HL-60/S4 treated with phorbol 12-myristate 13-acetate at 8.2 ng/mL for 4 days and 3 days (cell line): ENCODE measurements around the gene CLDN9.

ENCODE experiments used
- in situ Hi-C: fragments of 300-500 bp; cut with MboI; formaldehyde crosslinking; loops from 2 replicates; pipeline ENCODE4 v1.15.0; 2022; ENCODE audit warnings: low sequenced_read_pairs

CLDN9 gene

DNA sequence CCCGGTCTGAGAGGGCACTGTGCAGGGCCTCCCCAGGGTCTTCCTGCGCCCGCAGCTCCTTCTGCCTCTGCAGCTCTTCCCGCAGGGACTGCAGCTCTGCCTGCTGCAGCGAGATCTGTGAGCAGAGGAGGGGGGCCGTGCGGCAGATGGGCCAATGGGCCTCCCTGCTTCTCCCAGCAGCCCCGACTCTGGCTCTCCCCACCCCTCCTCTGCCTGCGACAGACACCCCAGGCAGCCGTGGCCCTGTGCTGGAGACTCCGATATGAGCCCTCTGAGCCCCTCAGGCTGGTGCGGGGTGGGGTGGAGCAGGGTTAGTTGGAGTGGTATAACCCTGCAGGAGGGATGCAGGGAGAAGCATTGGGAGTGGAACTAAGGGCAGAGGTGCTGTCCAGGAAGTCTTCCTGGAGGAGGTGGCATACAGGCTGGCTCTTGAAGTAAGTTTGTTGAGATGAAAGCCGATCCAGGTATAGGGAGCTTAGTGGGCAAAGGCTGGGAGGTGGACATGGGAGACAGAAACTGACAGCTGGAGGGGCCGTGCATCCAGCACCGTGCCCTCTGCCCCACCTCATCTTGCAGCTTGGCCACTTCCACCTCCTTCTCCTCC lies 16.1 kb downstream of the CLDN9 start:
- in situ Hi-C loops: no loop called here

DNA sequence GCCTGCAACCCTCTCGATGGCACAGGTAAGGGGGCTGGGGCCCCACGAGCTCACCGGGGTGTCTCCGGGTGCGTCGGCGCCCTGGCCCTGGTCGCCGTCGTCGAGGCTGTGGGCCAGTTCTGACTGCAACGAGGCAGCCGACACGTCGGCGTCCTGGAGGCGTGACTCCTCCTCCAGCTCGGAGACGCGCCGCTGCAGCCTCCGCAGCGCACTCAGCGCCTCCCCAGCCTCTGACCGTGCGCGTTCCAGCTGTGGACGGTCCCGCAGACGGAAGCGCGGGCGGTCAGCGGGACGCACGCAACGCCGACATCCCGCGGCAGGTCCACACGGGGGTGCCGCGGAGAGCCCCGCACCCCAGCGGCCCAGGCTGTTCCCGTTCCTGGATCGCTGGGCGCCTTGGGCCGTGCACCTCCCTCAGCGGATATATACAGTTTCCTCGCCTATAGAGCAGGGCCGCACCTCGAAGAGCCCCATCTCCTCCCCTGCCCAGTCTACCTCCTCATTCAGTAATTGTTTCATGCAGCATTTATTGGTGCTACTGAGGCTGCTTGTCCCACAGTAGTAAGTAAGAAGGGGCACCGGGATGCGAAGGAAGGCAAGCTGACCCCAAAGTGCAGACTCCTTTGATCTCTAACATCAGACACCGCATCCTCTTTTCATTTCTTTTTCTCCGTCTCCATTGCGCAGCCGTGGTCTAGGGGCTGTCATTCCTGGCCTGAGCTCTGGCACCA lies 16.9 kb downstream of the CLDN9 start:
- in situ Hi-C loops: no loop called here

DNA sequence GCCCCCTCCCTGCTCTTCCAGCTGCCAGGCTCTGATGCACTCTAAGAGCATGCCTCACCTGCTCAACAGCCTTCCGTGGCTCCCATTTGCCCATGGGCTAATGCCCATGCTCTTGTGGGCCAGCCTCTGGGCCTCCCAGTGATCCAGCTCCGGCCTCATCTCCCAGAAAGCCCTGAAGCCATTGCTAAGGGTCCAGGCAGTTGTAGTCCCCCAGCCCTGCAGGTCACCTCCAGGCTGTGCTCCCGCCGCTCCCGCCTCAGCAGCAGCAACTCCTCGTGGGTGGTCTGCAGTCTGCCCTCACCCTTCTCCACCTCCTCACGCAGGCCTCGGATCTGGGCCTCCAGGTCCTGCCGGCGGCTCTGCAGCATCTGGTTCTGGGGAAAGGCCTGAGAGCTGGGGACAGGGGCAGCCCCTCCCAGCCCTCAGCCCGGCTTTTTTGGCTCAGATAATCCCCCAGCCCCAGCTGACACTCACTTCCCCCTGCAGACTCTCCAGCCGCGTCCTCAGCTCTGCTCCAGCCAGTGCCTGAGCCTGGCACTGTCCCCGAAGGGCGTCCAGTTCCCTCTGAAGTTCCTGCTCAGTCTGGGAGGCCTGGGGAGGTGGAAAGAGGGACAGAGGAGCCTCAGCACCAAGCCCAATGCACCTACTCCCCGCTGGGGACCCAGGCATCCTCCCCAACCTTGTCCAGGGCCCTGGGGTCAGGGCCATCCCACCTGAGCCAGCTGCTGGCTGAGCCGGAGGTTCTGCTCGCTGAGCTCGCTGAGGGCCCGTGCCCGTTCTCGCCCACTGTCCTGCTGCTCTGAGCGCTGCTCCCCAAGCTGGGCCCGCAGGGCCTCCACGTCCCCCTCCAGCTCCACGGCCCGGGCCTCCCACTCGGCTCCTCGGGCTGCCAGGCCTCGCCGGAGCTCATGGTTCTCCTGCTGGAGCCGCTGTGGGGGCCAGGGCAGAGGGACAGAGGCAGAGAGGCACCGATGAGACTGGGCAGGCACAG lies 17.8 kb downstream of the CLDN9 start:
- in situ Hi-C loops: no loop called here

DNA sequence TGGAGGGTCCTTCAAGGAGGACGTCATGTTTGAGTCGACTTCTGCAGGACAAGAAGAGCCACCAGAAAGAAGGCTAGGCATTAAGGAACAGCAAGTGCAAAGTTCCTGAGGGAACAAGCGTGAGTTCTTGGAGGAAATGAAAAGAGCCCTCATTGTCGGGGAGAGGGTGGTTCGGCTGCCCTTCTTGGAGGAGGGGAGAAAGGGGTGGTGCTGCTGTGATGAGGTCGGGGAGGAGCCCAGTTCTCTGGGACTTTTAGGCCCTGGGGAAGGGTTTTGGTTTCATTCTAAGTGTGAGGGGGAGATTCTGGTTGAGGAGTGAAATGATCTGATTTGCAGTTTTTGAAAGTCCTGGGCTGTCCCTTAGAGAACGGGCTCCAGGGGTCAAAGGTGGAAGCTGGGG lies 19.9 kb downstream of the CLDN9 start:
- in situ Hi-C loops: no loop called here

DNA sequence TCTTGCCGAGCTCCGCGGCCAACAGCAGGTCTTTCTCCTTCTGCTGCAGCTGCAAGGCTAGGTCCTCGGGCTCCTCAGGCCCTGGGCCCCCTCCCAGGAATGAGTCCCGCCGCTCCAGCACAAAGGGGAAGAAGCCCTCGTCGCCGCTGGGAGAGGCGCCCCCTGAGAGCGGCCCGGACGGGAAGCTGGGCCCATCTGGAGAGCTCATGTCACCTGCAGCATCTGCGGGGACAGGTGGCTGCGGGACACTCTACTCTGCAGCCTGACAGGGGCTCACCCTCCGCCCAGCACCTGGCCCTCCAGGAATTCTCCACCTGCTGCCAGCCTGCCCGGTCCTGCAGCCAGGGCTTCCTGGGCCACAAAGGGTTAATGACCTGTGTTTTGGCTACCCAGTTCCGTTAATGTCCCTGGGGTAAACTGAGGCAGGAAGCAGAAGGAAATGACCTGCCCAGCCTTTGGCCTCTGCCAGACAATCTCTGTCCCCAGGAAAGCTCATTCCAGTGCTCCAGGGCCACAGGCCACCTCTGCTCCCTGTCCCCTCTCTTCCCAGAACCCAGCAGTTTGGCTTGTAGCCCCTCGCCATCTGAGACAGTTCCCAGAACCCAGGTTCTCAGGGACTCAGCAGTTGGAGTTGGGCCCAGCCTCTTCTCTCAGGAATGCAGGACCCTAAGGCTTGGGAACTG lies 22.7 kb downstream of the CLDN9 start:
- in situ Hi-C loops: no loop called here

DNA sequence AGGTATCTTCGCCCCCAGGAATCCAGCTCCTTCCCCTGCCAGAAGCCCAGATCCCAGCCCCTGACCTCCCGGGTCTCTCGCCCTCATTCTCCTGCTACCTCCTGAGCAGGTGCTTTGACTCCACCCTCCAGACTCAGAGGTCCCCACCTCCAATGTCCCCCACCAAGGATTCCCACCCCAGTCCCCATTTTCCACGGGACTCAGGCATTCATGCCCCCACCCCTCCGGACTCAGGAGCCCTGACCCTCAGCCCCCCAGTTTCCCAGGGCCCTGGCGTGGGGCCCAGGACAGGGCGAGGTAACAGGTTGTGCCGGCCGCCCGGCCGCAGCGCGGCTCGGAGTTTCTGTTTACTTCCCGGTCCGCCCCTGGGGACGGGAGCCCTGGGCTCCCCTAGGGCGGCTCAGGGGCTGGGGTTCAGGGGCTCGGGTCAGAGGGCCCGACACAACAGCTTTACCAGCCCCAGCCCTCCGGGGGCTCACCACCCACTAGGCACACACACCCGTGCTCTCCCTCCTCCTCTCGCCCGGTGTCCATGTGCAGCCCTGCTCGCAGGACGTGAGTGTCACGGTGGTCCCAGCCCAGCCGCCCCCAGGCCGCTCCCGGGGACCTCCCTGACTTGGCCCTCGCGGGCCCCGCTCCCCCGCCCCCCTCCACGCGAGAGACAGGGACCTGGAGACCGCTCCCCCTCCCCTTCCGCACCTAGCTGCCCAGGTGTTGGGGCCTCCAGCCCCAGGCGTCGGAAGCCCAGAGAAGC lies 23.4 kb downstream of the CLDN9 start:
- in situ Hi-C loops: no loop called here

DNA sequence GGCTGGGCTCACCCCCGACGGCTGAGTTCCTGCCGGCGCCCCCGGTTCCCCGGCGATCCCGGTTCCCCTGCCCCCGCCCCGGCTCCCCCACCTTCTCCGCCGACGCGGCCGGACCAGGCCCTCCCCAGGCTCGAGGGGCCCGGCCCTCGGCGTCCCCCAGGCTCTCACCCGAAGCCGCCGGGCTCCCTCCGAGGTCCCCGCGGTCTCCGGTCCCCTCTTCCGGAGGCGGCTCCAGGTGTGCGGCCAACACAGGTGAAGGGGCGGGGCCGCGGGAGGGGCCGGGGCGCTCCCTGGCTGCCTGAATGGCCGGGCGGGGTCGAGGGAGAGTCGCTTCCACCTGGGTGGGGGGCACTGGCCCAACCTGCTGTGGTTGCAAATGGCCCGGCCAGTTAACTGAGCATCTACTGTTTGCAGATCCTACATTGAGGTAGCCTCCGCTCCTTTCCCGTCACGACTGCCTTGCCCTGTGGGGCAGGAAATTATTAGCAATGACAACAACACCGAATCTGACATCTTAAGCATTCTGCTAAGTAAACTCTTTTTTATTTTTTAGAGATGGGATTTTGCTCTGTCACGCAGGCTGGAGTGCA lies 24.1 kb downstream of the CLDN9 start, which contains the start of gene BICDL2:
BICDL2 (minus strand) TSS at position 219 of the 590 bp plus-strand sequence. CDS start 1,448 bp downstream, outside the sequence.
- in situ Hi-C loops: no loop called here

DNA sequence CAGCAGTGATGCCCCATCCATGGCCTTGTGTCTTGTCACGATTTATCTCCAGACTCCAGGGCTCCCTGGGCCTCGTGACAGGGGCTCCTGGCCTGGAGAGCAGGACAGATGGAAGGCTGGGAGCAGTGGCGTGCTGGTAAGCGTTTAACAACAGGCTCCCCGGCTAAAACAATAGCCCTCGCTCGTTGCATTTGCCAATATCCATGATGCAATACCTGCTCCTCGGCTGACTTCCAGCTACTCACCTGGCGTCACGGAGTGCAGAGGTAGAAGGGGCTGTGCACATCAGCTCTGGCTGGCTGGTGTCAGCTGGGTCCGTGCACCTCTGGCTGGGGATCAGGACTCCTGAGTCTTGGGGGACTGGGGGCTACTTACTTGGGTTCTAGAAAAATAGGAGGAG lies 25.5 kb downstream of the CLDN9 start:
- in situ Hi-C loops: no loop called here

DNA sequence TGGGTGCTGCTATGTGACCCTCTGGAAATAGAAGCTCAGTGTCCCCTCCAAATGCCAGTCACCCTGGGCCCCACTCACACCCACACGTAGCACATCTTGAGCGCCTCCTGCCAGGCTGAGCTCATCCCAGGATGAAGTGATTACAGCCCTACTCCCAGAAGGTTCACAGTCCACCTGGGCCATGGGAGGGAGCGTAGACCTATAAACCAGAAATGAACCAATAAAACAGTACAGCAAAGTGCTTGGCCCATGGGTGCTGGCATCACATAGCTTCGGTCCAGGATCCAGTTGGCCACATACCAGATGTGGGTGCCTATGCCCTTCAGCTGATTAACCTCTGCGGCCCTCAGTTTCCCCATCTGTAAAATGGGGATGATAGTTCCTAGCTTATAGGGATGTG lies 26.2 kb downstream of the CLDN9 start:
- in situ Hi-C loops: no loop called here

DNA sequence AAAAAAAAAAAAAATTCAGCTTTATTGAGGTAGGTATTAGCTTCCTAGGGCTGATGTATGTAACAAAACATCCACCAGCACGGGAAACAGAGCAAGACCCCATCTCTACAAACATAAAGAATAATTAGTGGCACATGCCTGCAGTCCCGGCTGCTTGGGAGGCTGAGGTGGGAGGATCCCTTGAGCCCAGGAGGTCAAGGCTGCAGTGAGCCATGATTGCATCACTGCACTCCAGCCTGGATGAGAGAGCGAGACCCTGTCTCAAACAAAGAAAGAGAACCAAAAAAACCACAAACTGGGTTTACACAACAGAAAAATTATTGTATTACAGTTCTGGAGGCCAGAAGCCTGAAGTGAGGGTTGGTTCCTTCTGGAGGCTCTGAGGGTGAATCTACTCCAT lies 29.7 kb downstream of the CLDN9 start:
- in situ Hi-C loops: no loop called here

DNA sequence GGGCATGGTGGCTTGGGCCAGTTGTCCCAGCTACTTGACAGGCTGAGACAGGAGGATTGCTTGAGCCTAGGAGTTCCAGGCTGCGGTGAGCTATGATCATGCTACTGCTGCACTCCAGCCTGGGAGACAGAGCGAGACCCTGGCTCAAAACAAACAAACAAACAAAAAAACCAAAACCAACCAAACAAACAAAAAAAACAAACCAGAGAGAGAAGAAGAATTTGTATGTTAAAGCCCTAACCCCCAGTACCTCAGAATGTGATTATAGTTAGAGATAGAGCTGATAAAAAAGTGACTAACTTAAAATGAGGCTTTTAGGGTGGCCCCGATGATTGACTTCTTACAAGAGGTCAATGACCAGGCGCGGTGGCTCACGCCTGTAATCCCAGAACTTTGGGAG lies 32.0 kb downstream of the CLDN9 start:
- in situ Hi-C loops: no loop called here

DNA sequence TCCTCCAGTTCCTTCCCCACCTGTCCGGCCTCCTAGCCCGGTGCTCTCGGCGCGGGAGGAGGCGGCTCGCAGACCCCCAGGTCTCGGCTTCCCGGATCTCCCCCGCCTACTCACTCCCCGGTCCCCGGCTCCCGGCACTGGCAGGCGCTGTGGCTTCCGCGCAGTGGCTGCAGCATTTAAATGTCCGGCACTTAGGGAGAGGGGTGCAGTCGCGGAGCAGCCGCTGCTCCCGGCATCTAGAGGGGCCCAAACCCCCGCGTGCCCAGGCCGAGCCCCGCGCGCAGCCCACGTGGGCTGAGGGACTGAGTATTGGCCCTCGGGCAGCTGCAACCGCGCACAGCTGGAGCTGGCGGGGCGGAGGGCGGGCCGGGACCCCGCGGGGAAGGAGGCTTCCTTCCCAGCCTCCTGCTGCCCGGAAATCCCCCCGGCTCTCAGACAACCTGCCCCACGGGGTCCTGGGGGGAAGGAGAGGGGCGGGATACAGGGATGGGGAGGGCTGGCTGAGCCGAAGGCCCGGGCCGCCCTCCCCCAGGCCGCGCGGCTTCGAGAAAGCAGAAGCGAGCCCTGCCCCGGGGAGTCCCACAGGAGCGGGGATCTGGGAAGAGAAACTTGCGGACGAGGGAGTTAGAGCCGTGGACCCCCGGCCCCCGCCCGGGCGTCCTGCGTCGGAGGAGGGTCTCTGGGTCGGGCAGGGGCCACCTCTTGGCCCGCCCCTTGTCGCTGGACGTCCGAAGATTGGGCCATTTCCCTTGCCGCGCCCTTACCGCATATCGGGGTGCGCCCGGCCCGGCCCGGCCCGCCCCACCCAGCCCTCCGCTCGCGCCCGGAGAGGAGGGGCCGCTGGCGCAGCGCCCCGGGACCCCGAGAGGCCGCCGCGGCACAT lies 33.3 kb downstream of the CLDN9 start, which contains the start of gene MMP25:
MMP25 (plus strand) TSS at position 804 of the 883 bp plus-strand sequence. CDS start 357 bp downstream, outside the sequence.
- in situ Hi-C loops: no loop called here

DNA sequence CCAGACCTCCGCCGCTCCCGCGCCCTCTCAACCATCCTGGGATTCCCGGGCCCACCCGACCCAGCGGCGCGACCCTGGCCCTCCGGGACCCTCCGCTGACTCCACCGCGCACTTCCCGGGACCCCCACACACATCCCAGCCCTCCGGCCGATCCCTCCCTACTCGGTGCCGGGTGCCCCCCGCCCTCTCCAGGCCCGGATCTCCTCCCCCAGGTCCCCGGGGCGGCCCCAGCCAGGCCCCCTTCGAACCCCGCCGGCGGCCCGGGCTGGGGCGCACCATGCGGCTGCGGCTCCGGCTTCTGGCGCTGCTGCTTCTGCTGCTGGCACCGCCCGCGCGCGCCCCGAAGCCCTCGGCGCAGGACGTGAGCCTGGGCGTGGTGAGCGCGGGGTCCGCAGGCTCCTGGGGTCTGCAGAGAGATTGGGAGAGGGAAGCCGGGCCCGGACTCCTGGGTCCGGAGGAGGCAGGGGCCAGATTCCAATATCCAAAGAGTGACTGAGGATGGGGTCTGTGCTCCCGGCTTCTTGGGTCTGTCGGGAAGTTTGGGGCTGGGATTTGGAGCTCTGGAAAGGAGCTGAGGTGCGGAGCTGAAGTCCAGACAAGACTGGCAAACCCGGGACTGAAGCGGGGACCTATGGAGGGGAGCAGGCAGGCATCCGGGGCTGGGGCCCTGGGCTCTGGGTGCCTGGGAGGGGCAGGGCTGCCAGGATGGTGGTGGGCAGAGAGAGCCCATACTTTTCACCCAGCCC lies 34.1 kb downstream of the CLDN9 start:
- in situ Hi-C loops: no loop called here

DNA sequence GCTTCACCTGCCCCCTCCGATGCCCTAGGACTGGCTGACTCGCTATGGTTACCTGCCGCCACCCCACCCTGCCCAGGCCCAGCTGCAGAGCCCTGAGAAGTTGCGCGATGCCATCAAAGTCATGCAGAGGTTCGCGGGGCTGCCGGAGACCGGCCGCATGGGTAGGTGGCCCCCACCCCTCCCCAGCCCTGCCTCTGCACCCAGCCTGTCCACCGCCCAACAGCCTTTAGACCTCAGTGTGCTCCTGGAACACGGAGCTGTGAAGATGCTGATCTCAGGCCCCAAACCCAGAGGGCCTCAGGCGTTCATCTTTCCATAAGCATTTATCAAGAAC lies 34.6 kb downstream of the CLDN9 start:
- in situ Hi-C loops: no loop called here

DNA sequence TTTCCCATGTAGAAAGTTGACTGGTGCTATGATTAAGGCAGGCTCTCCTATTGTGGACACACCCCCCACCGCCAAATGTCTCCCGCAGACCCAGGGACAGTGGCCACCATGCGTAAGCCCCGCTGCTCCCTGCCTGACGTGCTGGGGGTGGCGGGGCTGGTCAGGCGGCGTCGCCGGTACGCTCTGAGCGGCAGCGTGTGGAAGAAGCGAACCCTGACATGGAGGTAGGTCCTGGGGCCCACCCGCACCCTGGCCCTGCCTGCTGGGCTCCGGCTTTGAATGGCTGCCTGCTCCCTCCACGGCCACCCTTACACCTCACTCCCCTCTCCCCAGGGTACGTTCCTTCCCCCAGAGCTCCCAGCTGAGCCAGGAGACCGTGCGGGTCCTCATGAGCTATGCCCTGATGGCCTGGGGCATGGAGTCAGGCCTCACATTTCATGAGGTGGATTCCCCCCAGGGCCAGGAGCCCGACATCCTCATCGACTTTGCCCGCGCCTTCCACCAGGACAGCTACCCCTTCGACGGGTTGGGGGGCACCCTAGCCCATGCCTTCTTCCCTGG lies 37.3 kb downstream of the CLDN9 start:
- in situ Hi-C loops: no loop called here

DNA sequence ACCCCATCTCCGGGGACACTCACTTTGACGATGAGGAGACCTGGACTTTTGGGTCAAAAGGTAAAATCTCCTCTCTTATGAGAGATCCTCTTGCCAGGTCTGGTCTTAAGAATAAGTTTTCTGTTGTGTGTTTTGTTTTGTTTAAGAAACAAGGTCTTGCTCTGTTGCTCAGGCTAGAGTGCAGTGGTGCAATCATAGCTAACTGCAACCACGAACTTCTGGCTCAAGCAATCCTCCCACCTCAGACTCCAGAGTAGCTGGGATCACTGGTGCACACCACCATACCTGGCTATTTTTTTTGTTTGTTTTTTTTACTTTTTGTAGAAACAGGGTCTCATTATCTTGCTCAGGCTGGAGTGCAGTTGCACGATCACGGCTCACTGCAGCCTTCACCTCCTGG lies 37.8 kb downstream of the CLDN9 start:
- in situ Hi-C loops: no loop called here

DNA sequence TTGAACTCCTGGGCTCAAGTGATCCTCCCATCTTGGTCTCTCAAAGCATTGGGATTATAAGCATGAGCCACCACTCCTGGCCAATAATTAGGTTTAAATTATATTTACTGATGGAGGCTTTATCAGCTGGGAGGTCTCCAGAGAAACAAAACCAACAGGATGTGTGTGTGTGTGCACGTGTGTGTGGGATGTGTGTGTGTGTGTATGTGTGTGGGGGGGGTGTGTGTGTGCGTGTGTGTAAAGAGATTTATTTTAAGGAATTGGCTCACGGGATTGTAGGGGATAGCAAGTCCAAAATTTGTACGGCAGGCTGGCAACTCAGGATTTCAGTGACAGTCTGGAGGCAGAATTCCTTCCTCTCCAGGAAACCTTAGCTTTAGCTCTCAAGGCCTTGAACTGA lies 38.3 kb downstream of the CLDN9 start:
- in situ Hi-C loops: no loop called here

DNA sequence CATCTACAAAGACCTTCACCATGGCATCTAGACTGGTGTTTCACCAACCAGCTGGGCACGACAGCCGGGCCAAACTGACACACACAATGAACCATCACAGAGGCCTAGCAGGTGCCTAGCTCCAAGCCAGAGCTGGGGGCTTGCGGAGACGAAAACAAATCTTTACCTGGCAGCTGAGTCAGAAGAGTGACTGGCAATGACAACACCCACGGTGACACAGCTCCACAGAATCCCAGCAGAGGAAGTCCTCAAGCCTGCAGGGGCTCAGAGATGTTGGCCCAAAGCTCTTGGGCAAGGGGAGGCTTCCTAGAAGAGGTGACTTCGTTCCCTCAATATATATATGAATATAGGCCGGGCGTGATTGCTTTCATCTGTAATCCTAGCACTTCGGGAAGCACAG lies 38.8 kb downstream of the CLDN9 start:
- in situ Hi-C loops: no loop called here
